NCI-H524 treated with DMSO at 0.1 percent for 48 hours (cell line): ENCODE measurements around the gene VAV2.

Experiments used
- DNase-seq: peaks from one replicate; lab custom pipeline; 2025; lab: John Stamatoyannopoulos, UW

The VAV2 gene, protein sequence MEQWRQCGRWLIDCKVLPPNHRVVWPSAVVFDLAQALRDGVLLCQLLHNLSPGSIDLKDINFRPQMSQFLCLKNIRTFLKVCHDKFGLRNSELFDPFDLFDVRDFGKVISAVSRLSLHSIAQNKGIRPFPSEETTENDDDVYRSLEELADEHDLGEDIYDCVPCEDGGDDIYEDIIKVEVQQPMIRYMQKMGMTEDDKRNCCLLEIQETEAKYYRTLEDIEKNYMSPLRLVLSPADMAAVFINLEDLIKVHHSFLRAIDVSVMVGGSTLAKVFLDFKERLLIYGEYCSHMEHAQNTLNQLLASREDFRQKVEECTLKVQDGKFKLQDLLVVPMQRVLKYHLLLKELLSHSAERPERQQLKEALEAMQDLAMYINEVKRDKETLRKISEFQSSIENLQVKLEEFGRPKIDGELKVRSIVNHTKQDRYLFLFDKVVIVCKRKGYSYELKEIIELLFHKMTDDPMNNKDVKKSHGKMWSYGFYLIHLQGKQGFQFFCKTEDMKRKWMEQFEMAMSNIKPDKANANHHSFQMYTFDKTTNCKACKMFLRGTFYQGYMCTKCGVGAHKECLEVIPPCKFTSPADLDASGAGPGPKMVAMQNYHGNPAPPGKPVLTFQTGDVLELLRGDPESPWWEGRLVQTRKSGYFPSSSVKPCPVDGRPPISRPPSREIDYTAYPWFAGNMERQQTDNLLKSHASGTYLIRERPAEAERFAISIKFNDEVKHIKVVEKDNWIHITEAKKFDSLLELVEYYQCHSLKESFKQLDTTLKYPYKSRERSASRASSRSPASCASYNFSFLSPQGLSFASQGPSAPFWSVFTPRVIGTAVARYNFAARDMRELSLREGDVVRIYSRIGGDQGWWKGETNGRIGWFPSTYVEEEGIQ

GRCh38 chr9:133991964-133992779 is at the start of gene VAV2:
Gene VAV2, minus strand, starts transcription at chr9:133992324. Its CDS starts 46 bp downstream, at chr9:133992278.
- DNase-seq, result no peak

GRCh38 chr9:134041649-134041962 is 49.5 kb upstream of the VAV2 start:
- no peak for DNase-seq

- no peak for DNase-seq
These were observed 48.9 kb upstream of the VAV2 start for GRCh38 chr9:134040781-134041648.

DNA sequence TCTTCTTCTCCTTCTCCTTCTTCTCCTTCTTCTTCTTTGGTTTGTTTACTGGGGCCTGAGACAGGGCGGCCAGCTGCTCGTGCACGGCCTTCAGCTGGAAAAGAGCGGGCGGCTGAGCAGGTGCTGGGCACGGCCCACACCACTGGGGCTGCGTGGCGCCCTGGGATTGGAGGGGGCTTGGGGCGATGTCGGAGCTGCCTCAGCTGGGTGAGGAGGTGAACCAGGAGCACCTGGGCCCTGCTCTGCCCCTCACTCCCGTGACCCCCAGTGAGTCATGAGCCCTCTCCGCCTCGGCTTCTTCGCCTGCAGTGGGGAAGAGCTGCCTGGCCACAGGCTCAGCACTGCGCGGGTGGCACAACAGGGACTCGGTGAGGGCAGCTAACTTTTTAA is 48.0 kb upstream of the VAV2 start:
- no peak for DNase-seq

- no peak for DNase-seq
These were observed 47.5 kb upstream of the VAV2 start for GRCh38 chr9:134039386-134040175.

DNA sequence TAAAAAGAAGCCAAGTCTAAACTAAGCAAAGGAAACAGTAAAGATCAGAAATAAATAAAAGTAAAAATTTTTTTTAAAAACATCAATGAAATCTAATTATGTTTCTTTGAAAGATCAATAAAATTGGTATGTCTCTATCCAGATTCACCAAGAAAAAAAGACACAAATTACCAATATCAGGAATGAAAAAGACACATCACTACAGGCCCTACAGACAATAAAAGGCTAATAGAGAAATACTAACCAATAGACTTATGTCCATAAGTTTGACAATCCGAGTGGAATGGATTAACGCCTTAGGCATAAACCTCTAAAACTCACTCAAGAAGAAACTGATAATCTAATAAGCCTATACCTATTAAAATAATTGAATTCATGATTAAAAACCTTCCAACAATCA is 45.5 kb upstream of the VAV2 start:
- DNase-seq, result no peak

- DNase-seq, result no peak
These were observed 44.0 kb upstream of the VAV2 start for GRCh38 chr9:134036130-134036529.

GRCh38 chr9:134035041-134036039 is 43.2 kb upstream of the VAV2 start:
- DNase-seq, result no peak

DNA sequence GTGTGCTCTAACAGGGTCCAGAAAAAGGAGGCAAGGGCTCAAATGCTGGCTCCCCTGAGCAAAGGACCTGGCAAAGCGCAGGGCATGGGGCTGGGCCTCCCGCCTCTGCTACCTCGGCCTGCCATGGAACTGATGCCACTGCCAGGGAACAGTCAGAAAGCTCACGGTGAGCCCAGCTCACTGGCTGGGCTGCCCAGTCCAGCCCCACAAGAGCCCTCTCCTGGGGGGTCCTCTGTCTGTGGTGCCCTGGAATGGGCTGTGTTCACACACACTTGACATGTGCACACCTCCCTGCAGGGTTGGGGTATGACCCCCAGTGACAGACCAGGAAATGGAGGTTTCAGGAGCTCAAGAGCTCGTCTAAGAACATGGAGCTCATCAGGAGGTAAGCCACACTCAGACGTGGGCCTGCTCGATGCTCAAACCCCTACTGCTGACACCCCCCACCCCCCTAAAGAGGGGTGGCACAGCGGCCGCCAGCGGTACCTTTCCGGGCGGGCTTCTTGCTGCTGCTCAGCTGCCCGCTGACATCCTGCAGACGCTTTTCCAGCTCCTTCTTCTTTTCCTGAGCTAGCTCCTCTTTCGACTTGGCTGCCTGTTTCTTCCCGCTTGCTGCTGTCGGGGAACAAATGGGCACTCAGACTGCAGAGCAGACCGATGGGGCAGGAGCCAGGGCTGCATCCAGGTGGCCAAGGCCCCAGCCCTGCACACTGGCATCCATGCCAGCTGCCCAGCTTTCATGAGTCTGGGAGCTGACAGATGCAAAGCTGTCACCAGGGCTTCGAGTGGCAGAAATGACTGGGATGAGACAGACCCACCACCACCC is 42.3 kb upstream of the VAV2 start:
- DNase-seq, result no peak

DNA sequence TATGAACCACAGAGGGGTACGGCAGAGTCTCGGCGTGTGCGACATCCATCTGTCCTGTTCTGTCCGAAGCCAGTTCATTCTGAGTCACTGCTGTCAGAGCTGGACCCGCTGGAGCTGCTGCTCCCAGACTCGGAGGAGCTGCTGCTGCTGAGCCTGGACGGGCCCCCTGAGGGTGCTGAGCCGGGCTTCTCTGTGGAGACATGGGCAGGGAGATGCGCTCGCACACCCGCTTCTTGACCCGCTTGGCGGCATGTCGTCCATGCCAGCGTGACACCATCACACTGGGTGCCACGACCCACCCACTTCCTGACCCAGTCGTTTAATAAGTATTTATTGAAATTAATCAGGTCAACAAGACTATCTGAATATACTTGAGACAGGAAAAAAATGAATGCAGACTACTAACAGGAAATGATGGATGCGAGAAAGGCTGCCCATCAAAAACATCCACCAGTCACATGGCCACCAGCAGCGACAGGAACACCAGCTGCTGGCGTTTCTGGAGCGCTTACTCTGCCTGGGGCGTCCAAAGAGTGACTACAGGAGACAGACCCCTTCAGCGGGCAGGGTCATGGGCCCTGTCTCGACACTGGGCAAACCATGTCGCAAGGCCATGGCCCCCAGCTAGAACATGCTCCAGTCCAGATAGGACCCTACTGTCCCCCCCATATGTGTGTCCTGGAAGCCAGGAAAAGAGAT is 41.5 kb upstream of the VAV2 start:
- DNase-seq, result no peak

GRCh38 chr9:134032456-134033222 is 40.5 kb upstream of the VAV2 start:
- no peak for DNase-seq

- DNase-seq, result no peak
These were observed 39.7 kb upstream of the VAV2 start for GRCh38 chr9:134031783-134032182.

GRCh38 chr9:134030821-134031470 is 38.8 kb upstream of the VAV2 start:
- no peak for DNase-seq

DNA sequence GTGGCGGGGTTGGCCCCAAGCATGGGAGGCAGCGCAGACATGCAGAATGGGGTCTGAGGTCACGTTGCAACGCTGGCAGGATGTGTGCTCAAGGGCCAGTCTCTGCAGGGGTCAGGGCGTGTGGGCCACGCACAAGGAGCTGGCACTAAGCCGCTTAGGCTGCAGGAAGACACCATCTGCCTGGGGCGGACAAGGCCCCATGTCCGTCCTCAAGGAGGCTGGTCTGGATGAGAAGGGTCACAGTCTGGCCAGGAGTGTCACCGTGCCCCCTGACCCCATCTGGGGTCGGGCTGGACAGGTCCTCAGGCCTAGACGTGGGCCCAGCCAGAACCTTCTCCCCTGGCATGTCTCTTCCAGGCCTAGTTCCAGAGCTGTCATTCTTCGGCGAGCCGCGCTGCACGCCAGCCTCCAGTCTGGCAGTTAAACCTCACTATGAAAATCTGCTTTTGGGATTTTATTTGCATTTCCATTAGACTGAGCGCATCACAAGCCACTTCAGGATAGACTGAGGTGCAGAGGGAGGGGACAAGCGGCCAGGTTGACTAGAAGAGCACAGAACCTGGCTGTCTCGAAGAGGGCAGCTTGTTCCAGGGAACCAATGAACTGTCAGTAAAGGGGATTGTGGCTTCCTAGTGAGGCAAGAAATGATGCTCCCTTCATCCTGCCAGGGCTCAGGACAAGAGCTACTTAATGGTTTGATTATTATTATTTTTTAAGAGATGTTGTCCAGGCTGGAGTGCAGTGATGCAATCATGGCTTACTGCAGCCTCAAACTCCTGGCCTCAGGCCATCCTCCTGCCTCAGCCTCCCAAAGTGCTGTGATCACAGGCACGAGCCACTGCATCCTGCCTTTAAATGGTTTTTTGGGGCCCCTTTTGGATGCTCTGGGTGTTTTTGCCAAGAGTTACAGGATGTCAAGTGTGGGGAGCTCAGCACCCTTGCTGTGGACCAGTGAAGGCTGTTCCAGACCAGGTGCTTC is 37.4 kb upstream of the VAV2 start:
- DNase-seq, result no peak

GRCh38 chr9:134028575-134029247 is 36.6 kb upstream of the VAV2 start:
- DNase-seq, result no peak
